ENCODE results near the gene RBMY1E.
"Not testable (repeated sequence)": the region's sequence is repeated elsewhere in the genome, so short reads cannot be mapped to it uniquely, and the experiment has no call there.

RBMY1E gene

DNA sequence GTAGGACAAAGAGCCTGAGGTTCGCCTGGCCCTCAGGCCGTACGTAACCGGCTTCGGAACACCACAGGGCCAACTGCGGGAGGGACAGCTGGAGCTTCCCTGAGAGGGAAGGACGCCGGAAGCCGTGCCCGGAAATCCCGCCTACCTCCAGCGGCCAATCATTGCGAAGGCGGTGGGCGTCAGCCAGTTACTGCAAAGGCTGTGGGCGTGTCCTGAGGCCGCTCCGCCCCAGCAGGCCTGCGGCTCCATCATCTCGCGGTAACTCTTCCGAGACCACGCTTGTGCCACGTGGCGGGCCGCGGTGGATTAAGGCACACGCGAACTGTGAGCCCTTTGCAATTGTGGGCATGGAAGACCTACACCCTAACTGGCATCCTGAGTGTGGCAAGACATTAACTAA lies at the start of gene RBMY1E:
RBMY1E (minus strand) TSS at position 101 of the 400 bp plus-strand sequence. CDS start 1,978 bp downstream, outside the sequence.
- H3K4me3 ChIP-seq (ENCODE audit: control insufficient read depth, low read depth, low read length); DNase-seq (ENCODE audit: low read depth): not testable (repeated sequence)

DNA sequence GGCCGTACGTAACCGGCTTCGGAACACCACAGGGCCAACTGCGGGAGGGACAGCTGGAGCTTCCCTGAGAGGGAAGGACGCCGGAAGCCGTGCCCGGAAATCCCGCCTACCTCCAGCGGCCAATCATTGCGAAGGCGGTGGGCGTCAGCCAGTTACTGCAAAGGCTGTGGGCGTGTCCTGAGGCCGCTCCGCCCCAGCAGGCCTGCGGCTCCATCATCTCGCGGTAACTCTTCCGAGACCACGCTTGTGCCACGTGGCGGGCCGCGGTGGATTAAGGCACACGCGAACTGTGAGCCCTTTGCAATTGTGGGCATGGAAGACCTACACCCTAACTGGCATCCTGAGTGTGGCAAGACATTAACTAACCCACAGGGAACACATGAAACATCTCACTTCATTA lies 23.4 kb downstream of the RBMY1E start, which contains the start of gene RBMY1D:
RBMY1D (minus strand) TSS at position 101 of the 400 bp plus-strand sequence. CDS start 2,013 bp downstream, outside the sequence.
- not testable (repeated sequence) for H3K4me3 ChIP-seq (ENCODE audit: control insufficient read depth, low read depth, low read length); DNase-seq (ENCODE audit: low read depth)

DNA sequence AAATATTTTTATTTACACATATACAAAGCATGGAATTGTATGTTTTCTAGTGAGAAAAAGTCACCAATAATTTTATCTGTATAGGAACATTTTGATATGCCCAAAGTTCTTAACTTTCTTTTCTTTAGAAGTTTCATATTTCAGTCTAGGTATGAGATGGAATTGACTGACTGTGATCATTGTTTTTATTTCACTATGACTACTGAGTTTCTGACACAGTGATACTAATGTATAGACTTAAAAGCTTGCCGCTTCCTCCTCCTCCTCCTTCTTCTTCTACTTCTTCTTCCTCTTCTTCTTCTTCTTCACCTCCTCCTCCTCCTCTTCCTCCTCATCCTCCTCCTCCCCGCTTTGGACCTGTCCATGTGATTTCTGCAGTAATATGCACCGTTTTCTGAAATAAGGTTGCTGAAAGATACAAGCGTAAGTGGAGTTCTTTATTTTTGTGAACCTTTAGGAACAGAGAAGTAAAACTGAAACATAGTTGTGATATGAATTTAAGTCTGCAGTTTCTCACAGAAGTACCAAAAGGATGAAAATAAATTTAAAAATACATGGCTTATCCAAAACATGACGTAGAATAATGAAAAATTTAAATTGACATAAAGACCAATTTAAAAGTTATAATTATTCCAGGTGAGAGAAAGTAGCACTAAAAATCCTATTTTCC lies 48.3 kb downstream of the RBMY1E start:
- DNase-seq (ENCODE audit: low read depth); H3K4me3 ChIP-seq (ENCODE audit: control insufficient read depth, low read depth, low read length): not testable (repeated sequence)
